ENCODE data around the gene DOCK1.
"Not testable (repeated sequence)": the region's sequence is repeated elsewhere in the genome, so short reads cannot be mapped to it uniquely, and the experiment has no call there.

DOCK1 gene

DNA sequence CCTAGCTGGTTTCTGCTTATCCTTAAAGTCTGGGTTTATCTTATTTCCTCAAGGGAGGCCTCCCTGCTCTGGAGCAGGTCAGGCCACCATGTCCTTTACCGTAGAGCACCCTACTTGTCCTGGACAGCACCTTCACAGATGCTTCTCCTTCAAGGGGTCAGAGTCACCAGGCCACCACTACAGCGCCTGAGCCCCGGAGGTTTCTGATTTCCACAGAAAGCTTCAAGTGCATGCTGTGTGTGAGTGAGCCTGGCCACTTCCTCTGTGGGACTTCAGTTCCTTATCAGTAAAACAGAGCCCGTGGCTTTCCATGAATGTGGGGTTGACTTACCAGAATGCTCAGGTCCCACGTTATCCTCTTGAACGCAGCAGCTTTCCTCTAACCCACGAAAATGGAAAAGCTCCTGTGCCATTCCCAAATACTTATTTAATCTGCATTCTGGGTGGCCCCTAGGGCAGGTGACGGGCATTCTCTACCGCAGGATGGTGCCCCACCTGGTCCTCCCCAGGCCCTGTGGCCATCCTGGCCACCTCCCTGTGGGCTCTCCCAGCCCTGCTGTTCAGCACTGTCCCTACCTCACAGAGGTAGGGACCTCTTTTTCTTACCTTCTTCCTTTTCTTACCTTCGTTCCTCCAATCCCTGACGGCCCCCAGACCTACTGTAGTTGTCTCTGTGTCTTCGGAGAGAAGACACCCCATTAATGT lies 1.4 kb upstream of the DOCK1 start:
- DNase-seq (ENCODE audit: low read depth) = no peak

DNA sequence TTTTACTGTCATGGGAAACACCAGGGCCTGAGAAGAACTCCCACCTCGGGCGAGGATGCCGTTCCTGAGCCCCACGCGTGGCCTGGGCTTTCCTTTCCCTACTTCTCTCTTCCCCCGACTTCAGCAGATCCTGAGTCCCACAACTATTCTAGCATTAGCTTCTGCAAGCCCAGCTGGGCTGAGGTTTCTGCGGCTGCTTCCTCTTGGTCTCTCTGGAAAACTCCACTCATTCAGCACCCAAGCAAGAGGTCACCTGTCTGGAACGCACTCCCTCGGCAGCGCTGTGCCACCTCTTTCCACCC lies 761 bp upstream of the DOCK1 start:
- DNase-seq (ENCODE audit: low read depth) = no peak

DNA sequence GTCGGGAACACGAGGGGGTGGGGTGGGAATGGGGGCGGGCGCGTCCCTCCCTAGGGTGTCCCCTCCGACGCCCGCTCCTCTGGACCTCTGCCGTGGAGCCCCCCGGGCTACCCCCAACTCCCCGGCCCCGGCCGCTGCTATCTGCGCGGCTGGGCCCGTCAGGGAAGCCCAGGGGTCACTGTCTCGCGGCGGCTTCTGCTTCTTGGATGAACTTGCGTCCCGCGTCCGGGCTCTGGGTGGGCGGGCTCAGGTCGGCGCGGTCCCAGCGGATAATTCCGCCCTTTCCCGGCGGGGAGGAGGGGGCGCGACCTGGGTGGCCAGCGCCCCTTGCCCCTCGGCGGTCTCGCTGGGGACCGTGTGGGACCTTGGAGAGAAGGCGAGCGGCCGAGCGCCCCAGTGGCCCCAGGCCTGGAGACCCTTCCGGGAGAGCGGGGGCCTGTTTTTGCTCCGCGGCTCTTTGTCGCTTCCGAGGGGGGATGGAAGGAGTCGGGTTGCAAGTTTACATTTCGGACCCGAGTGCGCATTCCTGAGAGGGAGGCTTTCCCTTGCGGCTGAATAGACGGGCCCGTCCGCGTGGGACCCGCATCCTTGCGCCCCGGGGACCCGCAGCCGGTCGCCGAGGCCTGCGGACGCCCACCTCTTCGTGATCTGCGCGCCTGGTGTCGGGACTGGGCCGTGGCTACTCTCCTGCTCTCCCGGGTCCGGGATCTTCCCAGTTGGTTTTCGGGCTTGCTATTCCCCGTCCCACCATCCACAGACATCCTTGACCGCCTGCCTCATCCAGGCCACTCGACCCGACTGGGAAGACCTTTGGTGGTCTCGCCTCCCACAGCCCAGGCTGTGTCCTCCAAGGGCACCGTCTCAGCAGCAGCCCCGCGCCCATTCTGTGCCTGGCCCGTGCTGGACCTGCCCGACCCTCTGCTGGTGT lies 812 bp downstream of the DOCK1 start:
- DNase-seq (ENCODE audit: low read depth) = no peak

DNA sequence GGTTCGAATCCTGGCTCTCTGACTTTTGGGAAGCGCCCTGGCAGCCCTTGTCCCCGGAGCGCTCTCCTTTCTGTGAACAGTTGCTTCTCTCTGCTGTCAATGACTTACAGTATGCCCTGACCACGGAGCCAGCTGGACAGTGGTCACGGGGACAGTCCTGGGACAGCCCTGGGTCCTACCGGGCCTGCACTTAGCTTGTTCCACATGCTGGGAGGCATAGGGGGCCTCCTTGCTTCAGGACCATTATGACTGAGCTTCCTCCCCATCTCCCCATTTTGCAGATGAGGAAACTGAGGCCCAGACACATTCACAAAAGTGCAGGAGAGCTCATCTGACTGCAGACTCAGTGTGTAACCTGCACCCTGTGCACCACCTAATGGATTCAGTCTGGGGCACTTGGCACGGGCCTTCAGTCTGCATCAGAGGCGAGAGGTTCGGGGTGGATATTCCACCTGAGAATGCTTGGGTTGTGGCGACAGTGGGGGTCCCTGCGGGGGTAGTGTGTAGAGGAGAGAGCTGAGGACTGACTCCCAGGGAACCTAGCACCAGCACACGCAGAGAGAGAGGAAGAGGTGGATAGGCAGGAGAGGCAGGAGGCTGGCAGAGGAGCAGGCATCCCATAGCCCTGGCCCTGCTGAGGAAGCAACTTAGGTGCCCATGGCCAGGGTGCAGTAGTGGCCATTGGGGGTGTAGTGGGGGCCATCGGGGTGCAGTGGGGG lies 1.6 kb downstream of the DOCK1 start:
- DNase-seq (ENCODE audit: low read depth) = no peak

DNA sequence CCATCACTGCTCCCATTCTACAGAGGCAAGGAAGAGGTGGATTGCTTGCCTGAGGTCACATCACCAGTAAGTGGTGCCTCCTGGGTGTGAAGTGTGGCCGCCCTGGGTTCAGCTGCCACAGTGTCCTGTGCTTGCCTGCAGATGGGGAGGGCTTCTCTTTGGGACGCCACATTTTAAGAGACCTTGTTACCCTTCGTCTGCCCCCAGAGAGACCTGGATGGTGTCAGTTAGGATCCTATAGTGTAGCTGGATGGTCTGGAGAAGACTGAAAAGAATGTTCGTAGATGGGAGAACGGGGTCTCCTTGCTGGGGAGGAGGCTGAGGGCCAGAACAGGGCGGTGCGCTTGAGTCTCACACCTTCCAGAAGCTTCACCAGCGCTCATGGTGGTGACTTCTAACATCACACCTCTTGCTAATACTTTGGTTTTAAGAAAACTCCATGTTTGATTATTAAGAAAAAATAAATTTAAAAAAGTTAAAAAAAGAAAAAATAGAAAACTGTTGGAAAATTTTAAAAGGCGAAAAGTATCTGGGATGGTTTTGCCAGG lies 2.3 kb downstream of the DOCK1 start:
- no peak for DNase-seq (ENCODE audit: low read depth)

DNA sequence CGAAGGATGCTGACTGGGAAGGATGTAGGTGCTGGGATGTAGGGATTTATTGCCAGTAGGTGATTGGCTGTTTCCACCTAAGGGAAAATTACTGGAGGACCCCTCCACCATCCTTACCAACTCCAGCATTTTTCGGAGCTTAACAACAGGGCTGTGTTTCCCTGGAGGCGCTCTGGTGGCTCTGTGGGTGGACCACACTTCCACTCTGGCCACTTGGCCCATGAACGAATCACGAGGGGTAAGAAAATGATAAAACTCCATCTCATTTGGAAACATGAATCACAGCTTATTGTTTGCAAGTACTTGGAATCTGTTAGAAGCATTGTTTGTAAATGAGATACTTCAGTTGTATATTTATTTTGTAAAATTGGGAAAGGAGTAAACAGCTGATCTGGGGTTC lies 3.0 kb downstream of the DOCK1 start:
- DNase-seq (ENCODE audit: low read depth) = no peak

DNA sequence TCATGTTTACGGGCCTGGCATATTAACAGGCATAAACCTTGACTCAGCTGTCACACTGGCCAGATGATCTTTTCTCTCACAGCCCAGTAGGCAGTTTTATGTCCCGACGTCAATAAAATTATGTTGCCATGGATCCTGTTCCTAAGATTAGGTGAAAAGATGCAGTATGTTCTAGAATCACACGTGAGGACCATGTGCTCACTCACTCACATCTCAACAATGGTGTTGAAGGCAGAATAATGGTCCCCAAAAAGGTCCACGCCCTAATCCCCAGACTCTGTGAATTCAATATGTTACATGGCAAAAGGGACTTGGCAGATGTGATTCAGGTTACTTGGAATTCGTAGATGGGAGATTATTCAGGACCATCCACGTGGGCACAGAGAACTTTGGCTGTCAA lies 3.5 kb downstream of the DOCK1 start:
- no peak for DNase-seq (ENCODE audit: low read depth)

DNA sequence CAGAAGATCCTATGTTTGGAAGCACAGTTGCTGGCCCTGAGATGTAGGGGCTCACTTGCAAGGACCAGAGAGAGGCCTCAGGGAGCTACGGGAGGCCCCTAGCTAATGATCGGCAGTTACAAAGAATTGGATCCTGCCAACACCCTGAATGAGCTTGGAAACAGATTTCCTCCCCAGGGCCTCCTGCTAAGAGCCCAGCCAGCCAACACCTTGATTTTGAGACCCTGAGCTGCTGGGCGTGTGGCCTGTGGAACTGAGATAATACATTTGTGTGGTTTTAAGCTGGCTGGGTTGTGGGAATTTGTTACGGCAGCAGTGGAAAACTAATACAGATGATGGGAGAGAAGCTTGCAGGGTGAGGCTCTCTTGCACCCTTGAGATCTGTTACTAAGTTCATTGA lies 3.9 kb downstream of the DOCK1 start:
- no peak for DNase-seq (ENCODE audit: low read depth)

DNA sequence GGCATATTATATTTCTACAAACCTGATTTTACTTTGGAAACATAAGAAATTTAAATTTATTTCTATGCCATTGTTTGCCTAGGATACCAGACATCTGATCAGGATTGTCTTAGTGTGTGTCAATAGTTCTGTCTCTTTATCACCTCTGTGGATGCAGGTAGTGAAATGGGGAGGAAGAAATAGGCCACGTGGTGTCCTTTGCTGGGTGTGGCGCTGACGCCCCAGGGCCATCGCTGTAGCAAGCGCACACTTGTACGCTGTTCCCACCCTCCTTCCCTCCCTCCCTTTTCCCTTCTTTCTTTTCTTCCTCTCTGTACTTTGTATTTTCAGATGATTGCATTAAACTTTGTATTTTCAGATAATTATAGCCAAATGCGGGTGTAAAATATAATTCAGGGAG lies 5.0 kb downstream of the DOCK1 start:
- DNase-seq (ENCODE audit: low read depth) = no peak

DNA sequence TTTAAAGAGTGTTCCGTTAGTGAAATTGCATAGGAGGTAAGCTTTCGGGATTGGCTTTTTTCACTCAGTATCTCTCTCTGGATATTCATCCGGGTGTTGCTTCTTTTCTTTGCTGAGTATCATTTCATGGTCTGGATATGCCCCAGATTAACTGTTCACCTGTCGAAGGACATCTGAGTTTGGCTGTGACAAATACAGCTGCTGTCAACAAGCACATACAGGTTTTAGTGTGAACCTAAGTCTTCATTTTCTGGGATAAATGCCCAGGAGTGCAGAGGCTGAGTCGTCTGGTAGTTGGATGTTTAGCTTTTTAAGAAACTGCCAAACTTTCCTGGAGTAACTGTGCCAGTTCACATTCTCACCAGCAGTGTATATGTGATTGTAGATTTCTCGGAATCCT lies 5.6 kb downstream of the DOCK1 start:
- DNase-seq (ENCODE audit: low read depth) = no peak

DNA sequence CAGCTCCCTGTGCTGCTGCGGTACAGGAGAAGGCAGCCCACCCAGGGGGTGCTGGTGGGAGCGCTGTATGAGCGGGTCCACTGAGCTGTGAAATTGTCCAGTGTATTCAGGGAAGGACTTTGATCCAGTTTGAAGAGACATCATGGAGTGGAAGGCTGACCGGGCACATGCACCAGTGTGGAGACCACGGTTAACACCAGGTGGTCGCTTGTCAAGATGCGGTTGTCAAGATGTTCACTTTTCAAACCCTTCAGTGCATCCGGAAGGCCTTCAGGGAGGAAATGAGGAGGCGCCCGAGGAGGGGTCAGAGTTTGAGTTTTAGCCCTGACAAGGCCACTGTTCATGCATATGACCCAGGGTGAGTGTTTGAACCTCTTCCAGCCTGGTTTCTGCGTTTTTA lies 6.1 kb downstream of the DOCK1 start:
- DNase-seq (ENCODE audit: low read depth) = no peak

DNA sequence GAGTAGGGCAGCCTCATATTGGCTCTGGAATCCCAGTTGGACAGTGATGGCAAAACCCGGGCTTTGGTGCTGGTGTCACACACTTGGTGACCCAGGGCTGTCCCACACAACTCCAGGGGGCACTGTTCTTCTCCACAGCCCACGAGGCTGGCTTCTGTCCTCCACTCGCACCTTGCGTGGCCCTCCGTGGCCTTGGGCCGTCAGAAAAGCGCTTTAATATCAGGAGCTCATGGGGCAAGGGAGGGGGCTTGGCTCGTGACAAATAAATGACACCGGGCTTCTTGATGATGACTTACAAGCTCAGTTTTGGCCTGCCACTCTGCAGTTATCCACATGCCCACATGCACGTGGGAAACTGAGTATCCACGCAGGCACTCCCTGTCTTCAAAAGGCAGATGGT lies 8.1 kb downstream of the DOCK1 start:
- no peak for DNase-seq (ENCODE audit: low read depth)

DNA sequence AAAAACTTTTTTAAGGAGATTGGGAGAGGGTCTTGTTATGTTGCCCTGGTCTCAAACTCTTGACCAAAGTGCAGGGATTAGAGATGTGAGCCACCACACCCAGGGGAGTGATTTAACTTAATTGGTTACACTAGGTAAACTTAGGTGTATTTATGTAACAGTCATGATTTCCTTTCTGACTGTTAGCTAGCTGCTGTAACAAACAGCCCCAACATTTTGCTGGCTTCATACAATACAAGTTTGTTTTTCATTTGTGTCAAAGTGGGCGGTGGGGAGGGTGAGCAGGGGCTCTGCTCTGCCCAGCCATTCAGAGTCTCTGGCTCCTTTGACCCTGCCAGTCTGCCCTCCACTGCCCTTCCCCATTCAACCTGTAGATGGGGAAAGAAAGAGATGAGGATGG lies 9.3 kb downstream of the DOCK1 start:
- DNase-seq (ENCODE audit: low read depth) = no peak

DNA sequence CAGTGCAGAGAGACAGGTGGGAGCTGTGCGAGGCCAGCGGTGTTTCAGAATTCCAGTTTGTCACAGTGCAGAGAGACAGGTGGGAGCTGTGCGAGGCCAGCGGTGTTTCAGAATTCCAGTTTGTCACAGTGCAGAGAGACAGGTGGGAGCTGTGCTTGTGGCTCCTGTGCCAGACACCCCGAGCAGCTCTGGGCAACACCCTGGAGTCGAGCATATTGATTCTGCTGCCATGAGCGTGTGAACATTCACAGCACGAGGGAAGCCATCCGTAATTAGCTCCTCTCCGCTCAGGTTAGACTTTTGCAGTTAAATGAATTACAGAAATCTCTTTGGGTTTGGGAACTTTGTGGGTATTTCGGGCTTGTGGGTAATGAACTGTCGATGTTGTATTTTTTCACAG lies 11.7 kb downstream of the DOCK1 start:
- DNase-seq (ENCODE audit: low read depth) = not testable (repeated sequence)

DNA sequence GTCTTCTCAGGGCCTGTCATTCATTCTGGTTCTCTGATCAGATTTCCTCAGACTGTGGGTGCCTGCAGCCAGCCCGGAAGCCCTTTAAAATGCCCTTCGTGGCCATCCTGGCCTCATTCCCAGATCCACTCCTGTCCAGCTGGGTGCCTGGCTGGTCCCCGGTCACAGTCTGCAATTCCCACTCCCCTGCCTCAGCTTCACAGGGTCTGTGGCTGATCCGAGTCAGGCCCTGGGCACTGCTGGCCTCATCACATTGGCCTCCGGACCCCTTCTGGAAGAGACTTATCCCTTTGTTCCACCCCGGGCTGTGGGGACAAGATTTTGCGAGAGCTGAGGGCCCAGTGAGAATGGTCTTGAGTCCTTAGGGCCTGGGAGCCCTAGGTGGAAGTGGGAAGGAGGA lies 12.1 kb downstream of the DOCK1 start:
- DNase-seq (ENCODE audit: low read depth) = no peak

DNA sequence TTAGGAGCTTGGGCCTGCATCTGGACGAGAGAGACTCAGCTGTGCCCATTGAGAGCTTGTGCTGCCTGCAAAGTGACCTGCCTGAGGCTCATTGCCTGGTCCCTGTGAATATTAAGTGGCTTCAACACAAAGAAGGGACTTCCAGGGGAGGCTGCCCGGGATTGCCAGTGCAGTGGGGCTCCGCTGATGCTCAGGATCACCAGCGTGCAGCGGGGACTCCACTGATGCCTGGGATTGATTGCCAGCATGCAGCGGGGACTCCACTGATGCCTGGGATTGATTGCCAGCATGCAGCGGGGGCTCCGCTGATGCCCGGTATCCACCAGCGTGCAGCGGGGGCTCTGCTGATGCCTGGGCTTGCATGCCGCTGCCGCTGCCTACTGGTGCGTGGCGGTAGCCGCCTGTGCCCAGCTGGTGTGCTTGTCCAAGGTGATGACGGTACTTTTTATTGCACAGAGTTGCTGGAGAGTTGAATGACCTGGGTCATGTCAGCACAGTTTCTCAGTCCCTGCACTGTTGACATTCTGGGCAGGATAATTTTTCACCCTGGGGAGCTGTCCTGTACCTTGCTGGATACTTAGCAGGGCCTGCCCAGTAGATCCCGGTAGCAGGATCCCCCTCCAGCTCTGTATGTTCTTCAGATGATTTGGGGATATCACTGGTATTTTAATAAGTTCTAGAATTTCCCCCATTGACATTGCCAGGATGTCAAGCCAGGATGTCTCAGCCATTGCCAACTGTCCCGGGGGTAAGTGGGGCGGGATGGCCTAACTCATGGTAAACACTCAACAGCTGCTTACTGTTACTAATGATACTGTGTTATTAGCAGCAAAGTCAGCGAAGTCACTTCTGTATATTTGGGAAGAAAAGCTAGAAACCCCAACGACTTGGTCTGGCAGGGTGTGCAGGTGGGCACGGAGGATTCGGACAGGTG lies 13.0 kb downstream of the DOCK1 start:
- no peak for DNase-seq (ENCODE audit: low read depth)

DNA sequence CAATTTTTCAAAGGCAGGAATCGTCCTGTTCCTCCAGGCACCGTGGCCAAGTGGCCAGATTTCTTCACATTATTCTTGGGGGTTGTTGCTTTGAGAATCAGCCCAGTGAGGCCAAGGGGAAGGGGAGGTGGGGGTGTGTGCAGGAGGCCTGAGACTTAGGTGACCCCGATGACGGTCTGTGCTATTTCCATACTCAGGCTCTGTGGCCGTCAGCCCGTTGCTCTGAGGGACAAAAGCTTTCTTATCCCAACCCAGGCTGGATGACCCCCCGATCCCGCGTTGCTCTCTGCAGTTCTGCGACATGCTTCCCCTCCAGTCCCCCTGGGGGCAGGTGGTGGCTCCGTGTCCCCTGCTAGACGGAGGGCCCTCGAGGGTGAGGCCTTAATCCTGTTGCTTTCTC lies 14.2 kb downstream of the DOCK1 start:
- no peak for DNase-seq (ENCODE audit: low read depth)

DNA sequence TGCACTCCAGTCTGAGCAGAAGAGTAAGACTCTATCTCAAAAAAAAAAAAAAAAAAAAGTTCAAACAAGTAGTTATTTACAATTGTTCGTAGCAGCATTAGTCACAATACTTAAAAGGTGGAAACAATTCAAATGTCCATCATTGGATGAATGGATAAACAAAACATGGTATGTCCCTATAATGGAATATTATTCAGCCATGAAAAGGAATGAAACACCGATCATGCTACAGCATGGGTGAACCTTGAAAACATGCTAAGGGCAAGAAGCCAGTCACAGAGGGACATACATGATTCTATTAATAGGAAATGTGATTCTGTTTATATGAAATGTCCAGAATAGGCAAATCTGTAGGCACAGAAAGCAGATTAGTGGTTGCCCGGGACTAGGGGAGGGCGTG lies 15.9 kb downstream of the DOCK1 start:
- no peak for DNase-seq (ENCODE audit: low read depth)

DNA sequence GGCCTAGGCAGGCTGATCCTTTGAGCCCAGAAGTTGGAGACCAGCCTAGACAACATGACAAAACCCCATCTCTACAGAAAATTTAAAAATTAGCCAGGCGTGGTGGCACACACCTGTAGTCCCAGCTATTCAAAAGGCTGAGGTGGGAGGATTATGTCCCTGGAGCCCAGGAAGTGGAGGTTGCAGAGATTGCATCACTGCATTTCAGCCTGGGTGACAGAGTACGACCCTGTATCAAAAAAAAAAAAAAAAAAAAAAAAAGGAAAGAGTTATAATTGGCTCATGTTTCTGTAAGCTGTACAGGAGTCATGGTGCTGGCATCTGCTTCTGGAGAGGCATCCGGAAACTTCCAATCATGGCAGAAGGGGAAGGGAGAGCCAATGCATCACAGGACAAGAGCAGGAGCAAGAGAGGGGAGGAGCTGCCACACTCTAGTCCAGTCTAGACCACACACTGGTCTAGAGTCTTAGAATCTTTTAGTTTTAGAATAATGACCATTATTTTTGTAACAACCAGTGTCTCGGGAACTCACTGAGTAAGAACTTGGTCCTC lies 16.8 kb downstream of the DOCK1 start:
- no peak for DNase-seq (ENCODE audit: low read depth)

DNA sequence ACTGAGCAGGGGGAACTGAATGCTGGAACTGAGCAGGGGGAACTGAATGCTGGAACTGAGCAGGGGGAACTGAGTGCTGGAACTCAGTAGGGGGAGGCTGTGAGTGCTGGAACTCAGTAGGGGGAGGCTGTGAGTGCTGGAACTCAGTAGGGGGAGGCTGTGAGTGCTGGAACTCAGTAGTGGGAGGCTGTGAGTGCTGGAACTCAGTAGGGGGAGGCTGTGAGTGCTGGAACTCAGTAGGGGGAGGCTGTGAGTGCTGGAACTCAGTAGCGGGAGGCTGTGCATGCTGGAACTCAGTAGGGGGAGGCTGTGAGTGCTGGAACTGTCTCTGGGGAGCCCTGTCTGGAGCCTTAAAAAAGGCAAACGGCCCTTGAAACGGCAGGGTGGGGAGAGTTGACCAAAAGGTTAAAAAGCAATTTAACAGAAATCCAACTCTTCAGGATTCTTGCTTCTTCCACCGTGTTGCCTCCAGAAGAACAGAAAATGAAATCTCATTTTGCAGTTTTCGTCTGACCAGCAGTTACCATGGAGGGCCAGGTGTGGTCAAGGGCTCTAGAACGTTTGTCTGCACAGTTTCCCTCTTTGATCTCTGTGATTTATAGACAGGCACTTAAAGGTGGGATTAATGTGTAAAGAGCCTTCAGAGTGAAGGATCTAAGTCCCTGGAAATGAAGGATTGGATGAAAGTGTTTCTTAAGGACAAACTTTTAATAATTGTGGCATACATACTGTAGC lies 19.1 kb downstream of the DOCK1 start:
- no peak for DNase-seq (ENCODE audit: low read depth)

DNA sequence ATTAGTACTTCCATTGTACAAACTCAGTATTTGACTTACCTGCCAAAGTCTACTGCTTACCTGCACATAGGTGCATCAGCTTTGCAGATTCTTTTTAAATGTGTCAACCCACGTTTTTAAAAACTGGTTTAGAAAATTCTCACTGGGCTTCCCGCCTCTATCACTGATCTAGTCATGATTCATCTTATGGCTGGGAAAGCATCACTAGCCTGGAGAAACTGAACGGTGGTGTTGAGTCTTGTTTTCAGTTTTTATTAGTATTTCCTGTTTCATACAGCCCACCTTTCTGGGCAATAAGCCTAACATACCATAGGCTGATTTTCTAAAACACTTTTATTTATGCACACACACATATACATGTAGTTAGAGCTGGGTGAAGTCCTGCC lies 19.7 kb downstream of the DOCK1 start:
- DNase-seq (ENCODE audit: low read depth) = no peak
